ENCODE data around the gene SUGP2.

- no peak for TF ChIP-seq POLR2AphosphoS5 (IDR thresholded peaks at IDR 0.05; ENCODE audit: low read depth, low read length)
- no peak for TF ChIP-seq POLR2A (IDR thresholded peaks at IDR 0.05; ENCODE audit: low read depth, low read length)
- no peak for TF ChIP-seq SPI1 (IDR thresholded peaks at IDR 0.05; ENCODE audit: low read depth, low read length)
- no peak for TF ChIP-seq POU2F2 (IDR thresholded peaks at IDR 0.05; ENCODE audit: low read depth, low read length)
Observed at GRCh38 chr19:18967358-18968146, 65.8 kb downstream of the SUGP2 start.

Measured in GM12891 (cell line).